Tibial nerve (tissue), 4 donors: Measurements from ENCODE around the gene TMCO4.

Experiments used
- CTCF ChIP-seq, 5 experiments: fragments of 200-600 bp in 3 of 5; fragments of 450-650 bp in 2 of 5; sonication (generic) in 3 of 5; IDR thresholded peaks; one replicate each; pipeline ENCODE4 v1.5.1; 2016 to 2019; ENCODE audit warnings: antibody characterized with exemption in 5 of 5, mild to moderate bottlenecking in 3 of 5, moderate library complexity in 2 of 5
- EP300 ChIP-seq, 2 donors: sonication (generic); formaldehyde crosslinking; IDR thresholded peaks; one replicate each; pipeline ENCODE4 v1.6.1; 2017; ENCODE audit warnings: antibody characterized with exemption in 2 of 2, mild to moderate bottlenecking in 1 of 2
- POLR2A ChIP-seq, 2 donors: fragments of 450-650 bp; IDR thresholded peaks; one replicate each; pipeline ENCODE4 v1.6.1; 2017; ENCODE audit warnings: antibody characterized with exemption in 2 of 2, mild to moderate bottlenecking in 2 of 2, moderate library complexity in 2 of 2

- TF ChIP-seq CTCF (IDR thresholded peaks at IDR 0.05) = no peak
- no peak for TF ChIP-seq POLR2A (IDR thresholded peaks at IDR 0.05)
- TF ChIP-seq EP300 (IDR thresholded peaks at IDR 0.05) = no peak
Observed at GRCh38 chr1:19757641-19758040, 42.1 kb downstream of the TMCO4 start.
